HepG2 (cell line): ENCODE results near the gene PARK7. TPM values are rescaled to one million over a fixed set of nuclear protein-coding genes. Genes with fewer than 3 reads are reported as not detected.

Experiments used
- AHR ChIP-seq: IDR thresholded peaks from 2 replicates; pipeline ENCODE4 v1.6.1; 2018; ENCODE audit warnings: missing genetic modification reagents, missing compliant biosample characterization
- BRD4 ChIP-seq: sonication (generic); formaldehyde crosslinking; IDR thresholded peaks from 2 replicates; pipeline ENCODE4 v1.4.0; 2020; ENCODE audit warnings: missing genetic modification reagents
- MTA1 ChIP-seq: sonication (generic); formaldehyde crosslinking; IDR thresholded peaks from 2 replicates; pipeline ENCODE4 v1.4.0; 2020; ENCODE audit warnings: missing genetic modification reagents, mild to moderate bottlenecking, borderline replicate concordance
- RELA ChIP-seq: sonication (generic); formaldehyde crosslinking; IDR thresholded peaks from 2 replicates; pipeline ENCODE4 v1.4.0; 2020; ENCODE audit warnings: missing genetic modification reagents
- RORA ChIP-seq: sonication (generic); formaldehyde crosslinking; IDR thresholded peaks from 2 replicates; pipeline ENCODE4 v1.5.0; 2020; ENCODE audit warnings: mild to moderate bottlenecking, missing genetic modification reagents, moderate library complexity
- SRSF1 ChIP-seq: fragments of 200-400 bp; formaldehyde crosslinking; optimal IDR thresholded peaks from 2 replicates; pipeline ENCODE3; 2017; ENCODE audit warnings: mild to moderate bottlenecking, low read depth, low read length, moderate library complexity
- ZBTB49 ChIP-seq: sonication (generic); formaldehyde crosslinking; IDR thresholded peaks from 2 replicates; pipeline ENCODE4 v1.4.0; 2020; ENCODE audit warnings: missing genetic modification reagents, borderline replicate concordance
- ZBTB7B ChIP-seq: sonication (generic); formaldehyde crosslinking; IDR thresholded peaks from 2 replicates; pipeline ENCODE4 v1.4.0; 2020; ENCODE audit warnings: missing genetic modification reagents
- ZFP90 ChIP-seq: sonication (generic); formaldehyde crosslinking; IDR thresholded peaks from 2 replicates; pipeline ENCODE4 v1.8.0; 2022; ENCODE audit warnings: missing genetic modification reagents, mild to moderate bottlenecking, inconsistent platforms, borderline replicate concordance
- ZIK1 ChIP-seq: sonication (generic); formaldehyde crosslinking; IDR thresholded peaks from 2 replicates; pipeline ENCODE4 v1.5.0; 2020; ENCODE audit warnings: mild to moderate bottlenecking, low read depth, missing genetic modification reagents, borderline replicate concordance
- ZNF224 ChIP-seq: sonication (generic); formaldehyde crosslinking; IDR thresholded peaks from 2 replicates; pipeline ENCODE4 v1.5.0; 2020; ENCODE audit warnings: mild to moderate bottlenecking, missing genetic modification reagents
- ZNF468 ChIP-seq: sonication (generic); formaldehyde crosslinking; IDR thresholded peaks from 2 replicates; pipeline ENCODE4 v1.8.0; 2022; ENCODE audit warnings: mild to moderate bottlenecking, moderate library complexity, missing genetic modification reagents
- ZNF512B ChIP-seq: sonication (generic); formaldehyde crosslinking; IDR thresholded peaks from 2 replicates; pipeline ENCODE4 v1.5.1; 2020; ENCODE audit warnings: missing genetic modification reagents, mild to moderate bottlenecking, borderline replicate concordance
- ZNF720 ChIP-seq: sonication (generic); formaldehyde crosslinking; IDR thresholded peaks from 2 replicates; pipeline ENCODE4 v1.4.0; 2020; ENCODE audit warnings: missing genetic modification reagents
- ZSCAN5A ChIP-seq: sonication (generic); formaldehyde crosslinking; IDR thresholded peaks from 2 replicates; pipeline ENCODE4 v1.8.0; 2022; ENCODE audit warnings: mild to moderate bottlenecking, missing genetic modification reagents, borderline replicate concordance
- polyA plus RNA-seq, 8 experiments: library from polyadenylated mRNA; depleted of rRNA in 3 of 8; stranded (reverse) in 7 of 8; unstranded in 1 of 8; fragments of >200 nt; fragmentation: Illumina TruSeq in 4 of 8; extraction: Trizol in 4 of 8; gene quantifications; 2 replicates each; pipeline versions ENCODE4 v1.2.1 to v1.2.3, GENCODE V29; 2011 to 2016; ENCODE audit warnings: low read depth in 4 of 8, missing spikeins in 1 of 8, mixed read lengths in 1 of 8; ENCODE audit not compliant: insufficient read depth in 1 of 8
- total RNA-seq, 5 experiments: library from RNA; depleted of rRNA; stranded (reverse); fragments of >200 nt; fragmentation: Illumina TruSeq; extraction: Trizol; gene quantifications; 2 replicates each; pipeline ENCODE4 v1.2.3, GENCODE V29; 2016; ENCODE audit warnings: low read depth in 1 of 5
- TF ChIP-seq, protein P1 (sequence below): IDR thresholded peaks from 2 replicates; pipeline ENCODE4 v1.6.1; 2016; ENCODE audit warnings: mild to moderate bottlenecking, missing biosample characterization, missing genetic modification reagents
- TF ChIP-seq, protein P2 (sequence below): sonication (generic); formaldehyde crosslinking; IDR thresholded peaks from 2 replicates; pipeline ENCODE4 v1.8.0; 2022; ENCODE audit warnings: mild to moderate bottlenecking, missing genetic modification reagents, moderate library complexity

Gene PARK7
- total and polyA plus RNA-seq, 2 of the 13 experiments (the other 11 are each of a cell fraction or from before 2014, with no cell fraction given): 212 to 296 TPM

DNA sequence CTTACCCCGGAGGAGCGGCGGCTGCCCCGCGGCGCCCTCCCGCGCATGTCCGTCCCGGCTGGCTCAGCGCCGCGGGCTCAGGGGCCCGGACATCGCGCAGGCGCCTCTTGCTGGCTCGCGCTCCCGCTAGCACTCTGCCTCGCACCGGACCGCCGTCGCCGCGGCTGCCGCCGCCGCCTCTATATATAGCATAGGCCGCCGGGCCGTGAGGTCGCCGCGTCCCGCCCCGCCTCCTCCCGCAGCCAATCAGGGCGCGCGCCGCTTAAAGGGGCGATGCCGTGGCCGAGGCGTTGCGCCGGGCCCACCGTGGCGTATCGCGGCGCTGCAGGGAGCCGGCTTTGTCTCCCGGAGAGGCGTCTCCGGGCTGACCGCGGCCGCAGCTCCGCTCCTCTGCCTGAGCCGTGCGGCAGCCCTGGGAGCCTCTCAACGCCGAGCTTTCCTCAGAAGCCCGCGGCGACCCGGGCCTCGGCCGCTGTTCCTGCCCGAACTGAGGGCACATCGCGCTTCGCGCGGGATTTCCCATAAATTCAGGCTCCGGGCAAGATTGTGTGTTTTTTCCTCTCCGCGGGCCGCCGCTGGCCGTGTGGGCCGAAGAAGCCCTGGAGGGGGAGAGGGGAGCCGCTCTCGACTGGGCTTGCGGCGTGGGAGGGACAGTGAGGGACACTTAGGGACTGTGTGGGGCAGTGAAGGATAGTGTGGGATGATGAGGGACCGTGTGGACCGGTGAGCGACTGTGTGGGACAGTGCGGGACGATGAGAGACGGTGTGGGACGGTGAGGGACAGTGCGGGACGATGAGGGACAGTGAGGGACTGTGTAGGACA is 64.9 kb downstream of the PARK7 start, which contains the start of gene ERRFI1 (continued):
- TF ChIP-seq ZNF468 (no peak), ZIK1 (CRISPR knock-in tag) (peak; percentile 98), ZNF512B (CRISPR knock-in tag) (0 out of 2 replicates have a peak, but pooled peaks have one; percentile 65), ZSCAN5A (peak; percentile 77; the same call in 1 of the 2 replicates), ZNF224 (CRISPR knock-in tag) (no peak), MTA1 (no peak), RELA (no peak), AHR (CRISPR knock-in tag) (peak; percentile 31; the same call in 1 of the 2 replicates), ZBTB7B (CRISPR knock-in tag) (0 out of 2 replicates have a peak, but pooled peaks have one; percentile 40), BRD4 (CRISPR knock-in tag) (no peak), ZNF720 (CRISPR knock-in tag) (no peak), RORA (no peak), SRSF1 (peak; percentile 36), ZBTB49 (CRISPR knock-in tag) (no peak), ZFP90 (CRISPR knock-in tag) (no peak; the same call in none of the 2 replicates)
- TF ChIP-seq, protein P1, sequence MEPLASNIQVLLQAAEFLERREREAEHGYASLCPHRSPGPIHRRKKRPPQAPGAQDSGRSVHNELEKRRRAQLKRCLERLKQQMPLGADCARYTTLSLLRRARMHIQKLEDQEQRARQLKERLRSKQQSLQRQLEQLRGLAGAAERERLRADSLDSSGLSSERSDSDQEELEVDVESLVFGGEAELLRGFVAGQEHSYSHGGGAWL (CRISPR knock-in tag): peak; percentile 70; the same call in 1 of the 2 replicates
- TF ChIP-seq, protein P2, sequence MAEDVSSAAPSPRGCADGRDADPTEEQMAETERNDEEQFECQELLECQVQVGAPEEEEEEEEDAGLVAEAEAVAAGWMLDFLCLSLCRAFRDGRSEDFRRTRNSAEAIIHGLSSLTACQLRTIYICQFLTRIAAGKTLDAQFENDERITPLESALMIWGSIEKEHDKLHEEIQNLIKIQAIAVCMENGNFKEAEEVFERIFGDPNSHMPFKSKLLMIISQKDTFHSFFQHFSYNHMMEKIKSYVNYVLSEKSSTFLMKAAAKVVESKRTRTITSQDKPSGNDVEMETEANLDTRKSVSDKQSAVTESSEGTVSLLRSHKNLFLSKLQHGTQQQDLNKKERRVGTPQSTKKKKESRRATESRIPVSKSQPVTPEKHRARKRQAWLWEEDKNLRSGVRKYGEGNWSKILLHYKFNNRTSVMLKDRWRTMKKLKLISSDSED (CRISPR knock-in tag): peak; percentile 42; the same call in 1 of the 2 replicates
